ENCODE measurements around the gene NAB2. TPM values are rescaled to one million over a fixed set of nuclear protein-coding genes. Genes with fewer than 3 reads are reported as not detected.
A peak's percentile ranks its signal among the peaks of the same experiment; 100 is the strongest.

Gene NAB2
- total and polyA plus RNA-seq, 9 of the 15 experiments (the other 6 are each of a cell fraction or from before 2014, with no cell fraction given), result 0.45 to 40.9 (median 20.4) TPM

DNA sequence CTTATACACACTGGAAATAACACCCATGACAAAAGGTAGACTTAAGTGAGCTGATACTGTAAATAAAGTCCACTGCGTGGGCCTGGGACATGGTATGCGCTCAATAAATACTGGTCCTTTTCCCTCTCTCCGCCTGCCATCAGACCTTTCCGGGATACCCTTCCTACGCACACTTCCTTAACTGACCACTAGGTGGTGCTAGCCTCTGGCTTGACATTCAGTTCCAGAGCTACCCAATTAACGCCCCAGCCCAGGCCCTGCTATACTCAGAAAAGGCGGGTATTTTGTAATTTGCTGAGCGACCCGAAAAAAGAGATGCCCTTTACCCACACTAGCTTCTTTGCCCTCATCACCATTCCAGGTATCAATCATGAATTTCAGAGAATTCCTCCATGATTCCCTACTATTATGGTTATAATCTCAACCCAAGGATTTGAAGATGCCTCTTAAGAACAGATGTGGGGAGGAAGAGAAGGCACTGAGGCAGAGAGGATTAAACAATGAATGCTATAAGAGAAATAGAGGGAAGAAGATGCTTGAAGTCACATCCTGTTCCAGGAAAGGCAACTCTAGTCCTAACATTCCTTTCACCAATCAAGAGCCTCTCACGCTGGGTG, 35.5 kb downstream of the NAB2 start (continued):
- TF ChIP-seq, protein P1, sequence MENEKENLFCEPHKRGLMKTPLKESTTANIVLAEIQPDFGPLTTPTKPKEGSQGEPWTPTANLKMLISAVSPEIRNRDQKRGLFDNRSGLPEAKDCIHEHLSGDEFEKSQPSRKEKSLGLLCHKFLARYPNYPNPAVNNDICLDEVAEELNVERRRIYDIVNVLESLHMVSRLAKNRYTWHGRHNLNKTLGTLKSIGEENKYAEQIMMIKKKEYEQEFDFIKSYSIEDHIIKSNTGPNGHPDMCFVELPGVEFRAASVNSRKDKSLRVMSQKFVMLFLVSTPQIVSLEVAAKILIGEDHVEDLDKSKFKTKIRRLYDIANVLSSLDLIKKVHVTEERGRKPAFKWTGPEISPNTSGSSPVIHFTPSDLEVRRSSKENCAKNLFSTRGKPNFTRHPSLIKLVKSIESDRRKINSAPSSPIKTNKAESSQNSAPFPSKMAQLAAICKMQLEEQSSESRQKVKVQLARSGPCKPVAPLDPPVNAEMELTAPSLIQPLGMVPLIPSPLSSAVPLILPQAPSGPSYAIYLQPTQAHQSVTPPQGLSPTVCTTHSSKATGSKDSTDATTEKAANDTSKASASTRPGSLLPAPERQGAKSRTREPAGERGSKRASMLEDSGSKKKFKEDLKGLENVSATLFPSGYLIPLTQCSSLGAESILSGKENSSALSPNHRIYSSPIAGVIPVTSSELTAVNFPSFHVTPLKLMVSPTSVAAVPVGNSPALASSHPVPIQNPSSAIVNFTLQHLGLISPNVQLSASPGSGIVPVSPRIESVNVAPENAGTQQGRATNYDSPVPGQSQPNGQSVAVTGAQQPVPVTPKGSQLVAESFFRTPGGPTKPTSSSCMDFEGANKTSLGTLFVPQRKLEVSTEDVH (IDR thresholded peaks at IDR 0.05; ENCODE audit: low read depth, partially characterized antibody), result peak; percentile 30
- TF ChIP-seq, protein P2, sequence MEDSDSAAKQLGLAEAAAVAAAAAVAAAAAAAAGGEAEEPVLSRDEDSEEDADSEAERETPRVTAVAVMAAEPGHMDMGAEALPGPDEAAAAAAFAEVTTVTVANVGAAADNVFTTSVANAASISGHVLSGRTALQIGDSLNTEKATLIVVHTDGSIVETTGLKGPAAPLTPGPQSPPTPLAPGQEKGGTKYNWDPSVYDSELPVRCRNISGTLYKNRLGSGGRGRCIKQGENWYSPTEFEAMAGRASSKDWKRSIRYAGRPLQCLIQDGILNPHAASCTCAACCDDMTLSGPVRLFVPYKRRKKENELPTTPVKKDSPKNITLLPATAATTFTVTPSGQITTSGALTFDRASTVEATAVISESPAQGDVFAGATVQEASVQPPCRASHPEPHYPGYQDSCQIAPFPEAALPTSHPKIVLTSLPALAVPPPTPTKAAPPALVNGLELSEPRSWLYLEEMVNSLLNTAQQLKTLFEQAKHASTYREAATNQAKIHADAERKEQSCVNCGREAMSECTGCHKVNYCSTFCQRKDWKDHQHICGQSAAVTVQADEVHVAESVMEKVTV (CRISPR knock-in tag; IDR thresholded peaks at IDR 0.05), result peak; percentile 70
- TF ChIP-seq, protein P3, sequence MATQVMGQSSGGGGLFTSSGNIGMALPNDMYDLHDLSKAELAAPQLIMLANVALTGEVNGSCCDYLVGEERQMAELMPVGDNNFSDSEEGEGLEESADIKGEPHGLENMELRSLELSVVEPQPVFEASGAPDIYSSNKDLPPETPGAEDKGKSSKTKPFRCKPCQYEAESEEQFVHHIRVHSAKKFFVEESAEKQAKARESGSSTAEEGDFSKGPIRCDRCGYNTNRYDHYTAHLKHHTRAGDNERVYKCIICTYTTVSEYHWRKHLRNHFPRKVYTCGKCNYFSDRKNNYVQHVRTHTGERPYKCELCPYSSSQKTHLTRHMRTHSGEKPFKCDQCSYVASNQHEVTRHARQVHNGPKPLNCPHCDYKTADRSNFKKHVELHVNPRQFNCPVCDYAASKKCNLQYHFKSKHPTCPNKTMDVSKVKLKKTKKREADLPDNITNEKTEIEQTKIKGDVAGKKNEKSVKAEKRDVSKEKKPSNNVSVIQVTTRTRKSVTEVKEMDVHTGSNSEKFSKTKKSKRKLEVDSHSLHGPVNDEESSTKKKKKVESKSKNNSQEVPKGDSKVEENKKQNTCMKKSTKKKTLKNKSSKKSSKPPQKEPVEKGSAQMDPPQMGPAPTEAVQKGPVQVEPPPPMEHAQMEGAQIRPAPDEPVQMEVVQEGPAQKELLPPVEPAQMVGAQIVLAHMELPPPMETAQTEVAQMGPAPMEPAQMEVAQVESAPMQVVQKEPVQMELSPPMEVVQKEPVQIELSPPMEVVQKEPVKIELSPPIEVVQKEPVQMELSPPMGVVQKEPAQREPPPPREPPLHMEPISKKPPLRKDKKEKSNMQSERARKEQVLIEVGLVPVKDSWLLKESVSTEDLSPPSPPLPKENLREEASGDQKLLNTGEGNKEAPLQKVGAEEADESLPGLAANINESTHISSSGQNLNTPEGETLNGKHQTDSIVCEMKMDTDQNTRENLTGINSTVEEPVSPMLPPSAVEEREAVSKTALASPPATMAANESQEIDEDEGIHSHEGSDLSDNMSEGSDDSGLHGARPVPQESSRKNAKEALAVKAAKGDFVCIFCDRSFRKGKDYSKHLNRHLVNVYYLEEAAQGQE (IDR thresholded peaks at IDR 0.05; ENCODE audit: borderline replicate concordance), result peak; percentile 68
- TF ChIP-seq, protein P3 (CRISPR knock-in tag; IDR thresholded peaks at IDR 0.05; ENCODE audit: low read depth), result no peak
- 0 out of 4 replicates have a peak, but pooled peaks of 1 of the 2 experiments have one; percentile 42 for TF ChIP-seq FOXA3 (CRISPR knock-in tag; conservative IDR thresholded peaks at IDR 0.05 in 1 of 2, IDR thresholded peaks at IDR 0.05 in 1 of 2)
- TF ChIP-seq CREM (IDR thresholded peaks at IDR 0.05; ENCODE audit: low read depth), result peak; percentile 59
- TF ChIP-seq, protein P4, sequence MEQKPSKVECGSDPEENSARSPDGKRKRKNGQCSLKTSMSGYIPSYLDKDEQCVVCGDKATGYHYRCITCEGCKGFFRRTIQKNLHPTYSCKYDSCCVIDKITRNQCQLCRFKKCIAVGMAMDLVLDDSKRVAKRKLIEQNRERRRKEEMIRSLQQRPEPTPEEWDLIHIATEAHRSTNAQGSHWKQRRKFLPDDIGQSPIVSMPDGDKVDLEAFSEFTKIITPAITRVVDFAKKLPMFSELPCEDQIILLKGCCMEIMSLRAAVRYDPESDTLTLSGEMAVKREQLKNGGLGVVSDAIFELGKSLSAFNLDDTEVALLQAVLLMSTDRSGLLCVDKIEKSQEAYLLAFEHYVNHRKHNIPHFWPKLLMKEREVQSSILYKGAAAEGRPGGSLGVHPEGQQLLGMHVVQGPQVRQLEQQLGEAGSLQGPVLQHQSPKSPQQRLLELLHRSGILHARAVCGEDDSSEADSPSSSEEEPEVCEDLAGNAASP (IDR thresholded peaks at IDR 0.05), result no peak
- TF ChIP-seq RB1 (IDR thresholded peaks at IDR 0.05; ENCODE audit: low read depth), result peak; percentile 32; the same call in 1 of the 2 replicates
- 0 out of 2 replicates have a peak, but pooled peaks have one; percentile 29 for TF ChIP-seq CC2D1A (IDR thresholded peaks at IDR 0.05)
- TF ChIP-seq RAD21 (CRISPR knock-in tag; conservative IDR thresholded peaks at IDR 0.05 in 1 of 2, IDR thresholded peaks at IDR 0.05 in 1 of 2), result peak; percentile 77 to 82
- TF ChIP-seq GATA2 (CRISPR knock-in tag; IDR thresholded peaks at IDR 0.05), result no peak
- peak; percentile 41; the same call in 1 of the 2 replicates for TF ChIP-seq ZNF263 (CRISPR knock-in tag; IDR thresholded peaks at IDR 0.05; ENCODE audit: borderline replicate concordance)
- TF ChIP-seq KLF16 (IDR thresholded peaks at IDR 0.05), result 0 out of 2 replicates have a peak, but pooled peaks have one; percentile 8

Measured in K562 (cell line).